K562 (cell line): ENCODE measurements around the gene SGPP2. TPM values are rescaled to one million over a fixed set of nuclear protein-coding genes. Genes with fewer than 3 reads are reported as not detected.

Source experiments
- ATAC-seq: fragments of 200-7000 bp; cut with Tn5 transposase; 3 replicates; pipeline ENCODE4 v1.9.1; 2020; ENCODE audit warnings: moderate library complexity
- BruUV-seq: library from RNA; stranded (reverse); fragments of 400-500 nt; replicated peaks from 2 replicates; lab custom pipeline; 2021; lab: Mats Ljungman, UMichigan
- CTCF ChIA-PET: fragments of 300-600 bp; formaldehyde crosslinking; extraction: SDS; loops from one replicate; lab custom pipeline; 2021; ENCODE audit warnings: low intra/inter-chr PET ratio; lab: Yijun Ruan, JAX
- POLR2A ChIA-PET: fragments of 300-600, 350-650 bp; sonication (Branson Sonifier 250); formaldehyde crosslinking; extraction: SDS; loops from one replicate; lab custom pipeline; 2021; ENCODE audit warnings: antibody characterized with exemption, inconsistent platforms; lab: Yijun Ruan, JAX
- DNase-seq, 4 experiments: peaks; one replicate each; pipeline versions ENCODE4 v3.0.0 to v3.0.0-alpha.2; 2011 to 2018; ENCODE audit warnings: low spot score in 3 of 4, mixed read lengths in 3 of 4; ENCODE audit errors: extremely low read depth in 1 of 4
- FAIRE-seq: peaks from 2 replicates; lab custom pipeline; 2011; peaks lifted over from hg19 to GRCh38; lab: Jason Lieb, UNC
- H2AFZ ChIP-seq: 2 replicates; pipeline ENCODE4 v1.6.0; 2011; ENCODE audit warnings: low read depth, low read length, control low read depth, inconsistent platforms
- H3K27ac ChIP-seq: fragments of 200-600 bp; 3 replicates; pipeline ENCODE4 v1.8.0; 2011; ENCODE audit warnings: low read depth, mild to moderate bottlenecking, control low read depth, inconsistent platforms, low read length, moderate library complexity, mixed read lengths; ENCODE audit errors: extremely low read depth
- H3K27me3 ChIP-seq, 2 experiments: fragments of 300-600 bp in 1 of 2; 2 replicates in 1 of 2; 3 replicates in 1 of 2; pipeline versions ENCODE4 v1.6.0 to v1.8.0; 2011; ENCODE audit warnings: inconsistent platforms in 2 of 2, low read length in 2 of 2, mild to moderate bottlenecking in 1 of 2, mixed read lengths in 1 of 2, moderate library complexity in 1 of 2; ENCODE audit not compliant: control insufficient read depth in 2 of 2, insufficient read depth in 2 of 2
- H3K36me3 ChIP-seq: fragments of 300-600 bp; 3 replicates; pipeline ENCODE4 v1.8.0; 2011; ENCODE audit warnings: mild to moderate bottlenecking, low read length, inconsistent platforms; ENCODE audit not compliant: control insufficient read depth, insufficient read depth
- H3K4me1 ChIP-seq, 2 experiments: fragments of 200-600 bp in 1 of 2; replicated peaks in 1 of 2; 2 replicates in 1 of 2; 3 replicates in 1 of 2; pipeline versions ENCODE4 v1.5.1 to v1.8.0; 2011; ENCODE audit warnings: inconsistent platforms in 2 of 2, low read length in 2 of 2, mild to moderate bottlenecking in 1 of 2, mixed read lengths in 1 of 2, moderate library complexity in 1 of 2; ENCODE audit not compliant: control insufficient read depth in 2 of 2, insufficient read depth in 2 of 2
- H3K4me2 ChIP-seq: 2 replicates; pipeline ENCODE4 v1.6.1; 2011; ENCODE audit warnings: low read length, control low read depth, inconsistent platforms, mixed read lengths; ENCODE audit not compliant: insufficient read depth
- H3K4me3 ChIP-seq: fragments of 200-600 bp; sonication (generic), shearing (Covaris generic); 2 replicates; pipeline ENCODE4 v1.5.1; 2016; ENCODE audit warnings: control low read depth, inconsistent platforms
- H3K79me2 ChIP-seq: fragments of 200-600 bp; 3 replicates; pipeline ENCODE4 v1.8.0; 2011; ENCODE audit warnings: low read length, inconsistent platforms; ENCODE audit not compliant: control insufficient read depth, insufficient read depth
- H3K9ac ChIP-seq, 2 experiments: 2 replicates each; pipeline versions ENCODE4 v1.6.0 to v1.6.1; 2011; ENCODE audit warnings: low read depth in 2 of 2, low read length in 2 of 2, control low read depth in 1 of 2, inconsistent platforms in 1 of 2, mild to moderate bottlenecking in 1 of 2, mixed read lengths in 1 of 2; ENCODE audit not compliant: insufficient read depth in 1 of 2
- H3K9me1 ChIP-seq: one replicate; pipeline ENCODE4 v1.6.0; 2011; ENCODE audit warnings: inconsistent platforms, mild to moderate bottlenecking, low read length, moderate library complexity; ENCODE audit not compliant: control insufficient read depth, insufficient read depth
- H3K9me3 ChIP-seq: replicated peaks from 2 replicates; pipeline ENCODE4 v1.5.1; 2011; ENCODE audit warnings: low read depth, low read length, inconsistent platforms; ENCODE audit not compliant: control insufficient read depth, insufficient read depth
- H4K20me1 ChIP-seq: replicated peaks from 2 replicates; pipeline ENCODE4 v1.6.1; 2011; ENCODE audit warnings: low read length, inconsistent platforms, mixed read lengths; ENCODE audit not compliant: control insufficient read depth, insufficient read depth
- BACH1 ChIP-seq: fragments of 200-800 bp; sonication (Bioruptor generic); IDR thresholded peaks from 2 replicates; pipeline ENCODE4 v1.6.1; 2016; ENCODE audit warnings: missing genetic modification characterization, missing compliant biosample characterization
- CHD2 ChIP-seq: IDR thresholded peaks from 2 replicates; pipeline ENCODE4 v1.6.1; 2011; ENCODE audit warnings: low read depth, low read length
- DNMT1 ChIP-seq: fragments of 450-650 bp; IDR thresholded peaks from 2 replicates; pipeline ENCODE4 v1.6.1; 2016; ENCODE audit warnings: antibody characterized with exemption, mild to moderate bottlenecking
- HMGN3 ChIP-seq: IDR thresholded peaks from 2 replicates; pipeline ENCODE4 v1.6.1; 2011; ENCODE audit warnings: borderline replicate concordance, low read depth, mild to moderate bottlenecking, mixed read lengths, low read length; ENCODE audit not compliant: insufficient read length; ENCODE audit errors: extremely low read depth
- KLF16 ChIP-seq: IDR thresholded peaks from 2 replicates; pipeline ENCODE4 v1.6.1; 2016; ENCODE audit warnings: antibody characterized with exemption
- RBM39 ChIP-seq: fragments of 200-400 bp; formaldehyde crosslinking; optimal IDR thresholded peaks from 2 replicates; pipeline ENCODE3; 2018; ENCODE audit warnings: low read depth, low read length
- SAP30 ChIP-seq: fragments of 200-600 bp; sonication (generic); IDR thresholded peaks from 2 replicates; pipeline ENCODE4 v1.6.1; 2012; ENCODE audit warnings: borderline replicate concordance, low read depth, mild to moderate bottlenecking, moderate library complexity, low read length, control low read depth, inconsistent platforms; ENCODE audit not compliant: insufficient read depth, poor library complexity, severe bottlenecking
- ZNF41 ChIP-seq: fragments of 250-450 bp; sonication (Bioruptor Pico); conservative IDR thresholded peaks from 2 replicates; pipeline ENCODE4 v1.4.0; 2020; ENCODE audit warnings: mild to moderate bottlenecking
- WGBS: fragments of 100-300 bp; shearing (Covaris generic); methylation state at CpG from one replicate; pipeline ENCODE4 v1.1.6; 2016; ENCODE audit warnings: low coverage, mixed read lengths; ENCODE audit not compliant: insufficient coverage; ENCODE audit errors: missing lambda C conversion rate; 5-methylcytosine and 5-hydroxymethylcytosine counted together
- in situ Hi-C: fragments of 300-500 bp; cut with MboI; formaldehyde crosslinking; loops from 4 replicates; pipeline ENCODE4 v1.15.0; 2018; ENCODE audit warnings: inconsistent platforms, mixed read lengths
- intact Hi-C: fragments of 100-400 bp; cut with micrococcal nuclease; formaldehyde crosslinking; loops from 2 replicates; pipeline ENCODE4 v1.14.2; 2022
- polyA plus RNA-seq, 8 experiments: library from polyadenylated mRNA; depleted of rRNA in 4 of 8; stranded (reverse) in 5 of 8; unstranded in 3 of 8; fragments of >200 nt; fragmentation: Nextera tagmentation in 2 of 8; fragmentation: Illumina TruSeq in 1 of 8; extraction: Ambion mirVana in 2 of 8; extraction: Trizol in 1 of 8; gene quantifications; 2 replicates each; pipeline versions ENCODE4 v1.2.1 to v1.2.3, GENCODE V29; 2011 to 2014; ENCODE audit warnings: inconsistent platforms in 1 of 8, missing spikeins in 1 of 8
- total RNA-seq, 7 experiments: library from RNA; depleted of rRNA in 6 of 7; stranded (reverse); fragments of >200 nt in 6 of 7; fragmentation: Illumina TruSeq in 2 of 7; extraction: Trizol in 2 of 7; gene quantifications; 2 replicates each; pipeline versions ENCODE4 v1.2.1 to v1.2.3, GENCODE V29; 2011 to 2021; ENCODE audit warnings: low replicate concordance in 1 of 7
- TF ChIP-seq, protein P1 (sequence below): fragments of 250-450 bp; sonication (Bioruptor Pico); IDR thresholded peaks from 2 replicates; pipeline ENCODE4 v1.8.0; 2022; ENCODE audit warnings: moderate library complexity, mild to moderate bottlenecking, inconsistent platforms
- TF ChIP-seq, protein P2 (sequence below): fragments of 250-450 bp; sonication (Bioruptor Pico); IDR thresholded peaks from 2 replicates; pipeline ENCODE4 v1.9.0; 2021; ENCODE audit warnings: mild to moderate bottlenecking, inconsistent platforms

Gene SGPP2
- total and polyA plus RNA-seq, 9 of the 15 experiments (the other 6 are each of a cell fraction or from before 2014, with no cell fraction given): 0.01 to 0.04 TPM; not detected in 7

DNA sequence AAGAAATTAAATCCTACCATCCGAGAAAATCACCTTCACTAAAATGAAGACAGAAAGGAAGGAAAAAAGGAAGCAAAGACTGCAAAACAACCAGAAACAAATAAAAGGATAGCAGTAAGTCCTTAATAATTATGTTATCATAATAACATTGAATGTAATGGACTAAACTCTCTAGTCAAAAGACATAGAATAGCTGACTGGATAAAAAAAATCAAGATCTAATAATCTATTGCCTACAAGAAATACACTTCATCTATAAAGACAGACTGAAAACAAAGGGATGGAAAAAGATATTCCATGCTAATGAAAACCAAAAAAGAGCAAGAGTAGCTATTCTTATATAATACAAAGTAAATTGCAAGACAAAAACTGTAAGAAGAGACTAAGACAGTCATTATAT, 48.5 kb upstream of the SGPP2 start:
- H3K9me3 ChIP-seq: no peaks in the 10 kb centered on the region
- no peak for TF ChIP-seq CHD2
- TF ChIP-seq, protein P1, sequence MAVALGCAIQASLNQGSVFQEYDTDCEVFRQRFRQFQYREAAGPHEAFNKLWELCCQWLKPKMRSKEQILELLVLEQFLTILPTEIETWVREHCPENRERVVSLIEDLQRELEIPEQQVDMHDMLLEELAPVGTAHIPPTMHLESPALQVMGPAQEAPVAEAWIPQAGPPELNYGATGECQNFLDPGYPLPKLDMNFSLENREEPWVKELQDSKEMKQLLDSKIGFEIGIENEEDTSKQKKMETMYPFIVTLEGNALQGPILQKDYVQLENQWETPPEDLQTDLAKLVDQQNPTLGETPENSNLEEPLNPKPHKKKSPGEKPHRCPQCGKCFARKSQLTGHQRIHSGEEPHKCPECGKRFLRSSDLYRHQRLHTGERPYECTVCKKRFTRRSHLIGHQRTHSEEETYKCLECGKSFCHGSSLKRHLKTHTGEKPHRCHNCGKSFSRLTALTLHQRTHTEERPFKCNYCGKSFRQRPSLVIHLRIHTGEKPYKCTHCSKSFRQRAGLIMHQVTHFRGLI (CRISPR knock-in tag): no peak
- no peak for TF ChIP-seq BACH1
- TF ChIP-seq DNMT1: no peak
- no peak for TF ChIP-seq KLF16
- TF ChIP-seq ZNF41 (CRISPR knock-in tag): no peak
- TF ChIP-seq RBM39: no peak
- no peak for TF ChIP-seq HMGN3
- TF ChIP-seq, protein P2, sequence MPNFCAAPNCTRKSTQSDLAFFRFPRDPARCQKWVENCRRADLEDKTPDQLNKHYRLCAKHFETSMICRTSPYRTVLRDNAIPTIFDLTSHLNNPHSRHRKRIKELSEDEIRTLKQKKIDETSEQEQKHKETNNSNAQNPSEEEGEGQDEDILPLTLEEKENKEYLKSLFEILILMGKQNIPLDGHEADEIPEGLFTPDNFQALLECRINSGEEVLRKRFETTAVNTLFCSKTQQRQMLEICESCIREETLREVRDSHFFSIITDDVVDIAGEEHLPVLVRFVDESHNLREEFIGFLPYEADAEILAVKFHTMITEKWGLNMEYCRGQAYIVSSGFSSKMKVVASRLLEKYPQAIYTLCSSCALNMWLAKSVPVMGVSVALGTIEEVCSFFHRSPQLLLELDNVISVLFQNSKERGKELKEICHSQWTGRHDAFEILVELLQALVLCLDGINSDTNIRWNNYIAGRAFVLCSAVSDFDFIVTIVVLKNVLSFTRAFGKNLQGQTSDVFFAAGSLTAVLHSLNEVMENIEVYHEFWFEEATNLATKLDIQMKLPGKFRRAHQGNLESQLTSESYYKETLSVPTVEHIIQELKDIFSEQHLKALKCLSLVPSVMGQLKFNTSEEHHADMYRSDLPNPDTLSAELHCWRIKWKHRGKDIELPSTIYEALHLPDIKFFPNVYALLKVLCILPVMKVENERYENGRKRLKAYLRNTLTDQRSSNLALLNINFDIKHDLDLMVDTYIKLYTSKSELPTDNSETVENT (CRISPR knock-in tag): no peak
- no peak for TF ChIP-seq SAP30
- FAIRE-seq: no peak

More for the DNA sequence above, 48.5 kb upstream of the SGPP2 start:
- no TSS peak for BruUV-seq
- Histone ChIP-seq H2AFZ (no peak overlapping the region), H4K20me1 (no peaks in the 10 kb centered on the region), H3K4me1 (no peaks in the 10 kb centered on the region), H3K79me2 (no peaks in the 10 kb centered on the region), H3K9me1 (no peaks in the 10 kb centered on the region), H3K27ac (no peak overlapping the region), H3K36me3 (no peaks in the 10 kb centered on the region), H3K9ac (no peak overlapping the region), H3K27me3 (no peaks in the 10 kb centered on the region), H3K4me3 (no peak overlapping the region), H3K4me2 (no peak overlapping the region)
- ATAC-seq (no peak), DNase-seq (no peak)
- POLR2A ChIA-PET: no interaction called here
- intact Hi-C loops: no loop called here
- in situ Hi-C loops: no loop called here
- CTCF ChIA-PET: no interaction called here
- 0% methylated on average over 1 of the region's 1 CpG for WGBS
